DND-41 (cell line): ENCODE results near the gene SEC14L5.

ENCODE experiments used
- ATAC-seq: fragments of 200-7000 bp; cut with Tn5 transposase; 3 replicates; pipeline ENCODE4 v1.9.1; 2021; ENCODE audit warnings: low read depth; ENCODE audit not compliant: insufficient read depth
- DNase-seq: peaks from one replicate; pipeline ENCODE4 v3.0.0-alpha.2; 2020
- H2AFZ ChIP-seq: 2 replicates; pipeline ENCODE4 v1.6.0; 2012; ENCODE audit warnings: low read depth, low read length
- H3K27ac ChIP-seq: 2 replicates; pipeline ENCODE4 v1.5.1; 2012; ENCODE audit warnings: low read length, inconsistent platforms
- H3K27me3 ChIP-seq: fragments of 200-600 bp; sonication (generic); 2 replicates; pipeline ENCODE4 v1.6.0; 2012; ENCODE audit warnings: low read length, mild to moderate bottlenecking, inconsistent platforms; ENCODE audit not compliant: insufficient read depth, poor library complexity
- H3K36me3 ChIP-seq: 2 replicates; pipeline ENCODE4 v1.5.1; 2012; ENCODE audit warnings: low read length, inconsistent platforms; ENCODE audit not compliant: insufficient read depth
- H3K4me1 ChIP-seq: 2 replicates; pipeline ENCODE4 v1.5.1; 2012; ENCODE audit warnings: mild to moderate bottlenecking, low read length; ENCODE audit not compliant: insufficient read depth
- H3K4me2 ChIP-seq: 2 replicates; pipeline ENCODE4 v1.6.0; 2012; ENCODE audit warnings: mild to moderate bottlenecking, moderate library complexity, low read length, inconsistent platforms; ENCODE audit not compliant: insufficient read depth
- H3K4me3 ChIP-seq, 2 experiments: fragments of 200-600 bp in 1 of 2; shearing (Covaris generic) in 1 of 2; 2 replicates each; pipeline ENCODE4 v1.5.1; 2012 to 2016; ENCODE audit warnings: inconsistent platforms in 2 of 2, low read length in 2 of 2, mild to moderate bottlenecking in 2 of 2, low read depth in 1 of 2, moderate library complexity in 1 of 2
- H3K79me2 ChIP-seq: 2 replicates; pipeline ENCODE4 v1.6.0; 2012; ENCODE audit warnings: low read length, inconsistent platforms; ENCODE audit not compliant: insufficient read depth
- H3K9ac ChIP-seq: 2 replicates; pipeline ENCODE4 v1.6.0; 2012; ENCODE audit warnings: low read depth, mild to moderate bottlenecking, inconsistent platforms, low read length, moderate library complexity
- H3K9me3 ChIP-seq: 2 replicates; pipeline ENCODE4 v1.5.1; 2012; ENCODE audit warnings: low read length, moderate library complexity, mild to moderate bottlenecking, inconsistent platforms; ENCODE audit not compliant: insufficient read depth, severe bottlenecking
- H4K20me1 ChIP-seq: 2 replicates; pipeline ENCODE4 v1.6.0; 2012; ENCODE audit warnings: low read length; ENCODE audit not compliant: insufficient read depth
- CTCF ChIP-seq: IDR thresholded peaks from 2 replicates; pipeline ENCODE4 v1.5.1; 2012; ENCODE audit warnings: borderline replicate concordance, low read length, moderate library complexity, mild to moderate bottlenecking; ENCODE audit not compliant: poor library complexity, severe bottlenecking; ENCODE audit errors: extremely low read depth
- EZH2 ChIP-seq: IDR thresholded peaks from 3 replicates; pipeline ENCODE4 v1.6.1; 2012; ENCODE audit warnings: borderline replicate concordance, low read depth, mild to moderate bottlenecking, moderate library complexity, low read length, inconsistent platforms; ENCODE audit not compliant: severe bottlenecking

Gene SEC14L5

GRCh38 chr16:5034167-5034523, 76.0 kb downstream of the SEC14L5 start:
- TF ChIP-seq EZH2, result no peak
- no peaks in the 10 kb centered on the region for H3K36me3 ChIP-seq
- peaks cover 25% of the 10 kb centered on the region for H3K4me1 ChIP-seq
- peak overlapping the region; percentile 43 to 70; a peak in 3 of 4 replicates for H3K4me3 ChIP-seq
- no peaks in the 10 kb centered on the region for H3K9me3 ChIP-seq
- DNase-seq (no peak), ATAC-seq (no peak)
- H3K9ac ChIP-seq, result peak overlapping the region; percentile 67
- H3K27me3 ChIP-seq, result no peaks in the 10 kb centered on the region
- no peaks in the 10 kb centered on the region for H4K20me1 ChIP-seq
- peak overlapping the region; percentile 94 for H2AFZ ChIP-seq
- no peaks in the 10 kb centered on the region for H3K79me2 ChIP-seq
- peak overlapping the region; percentile 85 for H3K4me2 ChIP-seq
- peak overlapping the region; percentile 58 for H3K27ac ChIP-seq

- ATAC-seq, result no peak
Measured at GRCh38 chr16:5035909-5036227, 77.7 kb downstream of the SEC14L5 start.

GRCh38 chr16:5036228-5037156, 78.4 kb downstream of the SEC14L5 start:
- Histone ChIP-seq H3K9me3 (no peaks in the 10 kb centered on the region), H4K20me1 (no peaks in the 10 kb centered on the region; the same call in 1 of the 2 replicates), H3K79me2 (no peaks in the 10 kb centered on the region), H3K9ac (no peak overlapping the region), H3K4me3 (no peak overlapping the region), H3K4me1 (peaks cover 25% of the 10 kb centered on the region), H3K4me2 (no peak overlapping the region), H3K27me3 (no peaks in the 10 kb centered on the region), H2AFZ (no peak overlapping the region), H3K36me3 (no peaks in the 10 kb centered on the region), H3K27ac (no peak overlapping the region)
- DNase-seq (no peak), ATAC-seq (no peak)
- TF ChIP-seq CTCF (no peak), EZH2 (no peak)

More at GRCh38 chr16:5035909-5036227, 77.7 kb downstream of the SEC14L5 start:
- H4K20me1 ChIP-seq, result no peaks in the 10 kb centered on the region
- H2AFZ ChIP-seq, result no peak overlapping the region
- no peak overlapping the region for H3K4me2 ChIP-seq
- TF ChIP-seq CTCF (no peak), EZH2 (no peak)
- DNase-seq, result no peak
- no peaks in the 10 kb centered on the region for H3K36me3 ChIP-seq
- H3K27ac ChIP-seq, result no peak overlapping the region
- no peaks in the 10 kb centered on the region for H3K79me2 ChIP-seq
- H3K9ac ChIP-seq, result no peak overlapping the region
- no peaks in the 10 kb centered on the region for H3K27me3 ChIP-seq
- no peaks in the 10 kb centered on the region for H3K9me3 ChIP-seq
- no peak overlapping the region for H3K4me3 ChIP-seq
- peaks cover 25% of the 10 kb centered on the region for H3K4me1 ChIP-seq

- Histone ChIP-seq H3K36me3 (no peaks in the 10 kb centered on the region), H3K4me3 (no peak overlapping the region), H4K20me1 (no peaks in the 10 kb centered on the region; the same call in 1 of the 2 replicates), H2AFZ (no peak overlapping the region), H3K27ac (no peak overlapping the region), H3K4me1 (no peaks in the 10 kb centered on the region), H3K4me2 (no peak overlapping the region), H3K9me3 (no peaks in the 10 kb centered on the region), H3K27me3 (no peaks in the 10 kb centered on the region), H3K9ac (no peak overlapping the region), H3K79me2 (no peaks in the 10 kb centered on the region)
- TF ChIP-seq CTCF (no peak), EZH2 (no peak)
- DNase-seq (no peak), ATAC-seq (no peak)
Measured at GRCh38 chr16:5040451-5040850, 82.3 kb downstream of the SEC14L5 start.
